HepG2 (cell line): ENCODE data around the gene PLXDC2. TPM values are rescaled to one million over a fixed set of nuclear protein-coding genes. Genes with fewer than 3 reads are reported as not detected.
A peak's percentile ranks its signal among the peaks of the same experiment; 100 is the strongest.

Experiments used
- ATAC-seq: fragments of 200-7000 bp; cut with Tn5 transposase; 3 replicates; pipeline ENCODE4 v1.9.1; 2020; ENCODE audit warnings: mild to moderate bottlenecking, moderate library complexity
- BruUV-seq: library from RNA; stranded (reverse); fragments of 400-500 nt; replicated peaks from 2 replicates; lab custom pipeline; 2021; lab: Mats Ljungman, UMichigan
- CTCF ChIA-PET: fragments of 300-600 bp; formaldehyde crosslinking; extraction: SDS; loops from one replicate; lab custom pipeline; 2021; ENCODE audit warnings: low total read pairs, inconsistent platforms, low intra/inter-chr PET ratio; lab: Yijun Ruan, JAX
- POLR2A ChIA-PET: fragments of 350-600 bp; sonication (Branson Sonifier 250); formaldehyde crosslinking; loops from one replicate; lab custom pipeline; 2020; ENCODE audit warnings: antibody characterized with exemption, inconsistent platforms; lab: Yijun Ruan, JAX
- DNase-seq: peaks from one replicate; pipeline ENCODE4 v3.0.0-alpha.2; 2015; ENCODE audit warnings: low spot score
- FAIRE-seq: peaks from 3 replicates; lab custom pipeline; 2011; peaks lifted over from hg19 to GRCh38; lab: Jason Lieb, UNC
- H2AFZ ChIP-seq: one replicate; pipeline ENCODE4 v1.6.1; 2011; ENCODE audit warnings: low read length, inconsistent platforms
- H3K27ac ChIP-seq: fragments of 300-600 bp; 3 replicates; pipeline ENCODE4 v1.8.0; 2011; ENCODE audit warnings: mixed run types, mild to moderate bottlenecking, mixed read lengths, low read length, inconsistent platforms; ENCODE audit not compliant: insufficient read depth; ENCODE audit errors: extremely low read length
- H3K27me3 ChIP-seq, 2 experiments: fragments of 200-600 bp in 1 of 2; 2 replicates in 1 of 2; 3 replicates in 1 of 2; pipeline versions ENCODE4 v1.6.0 to v1.8.0; 2011; ENCODE audit warnings: low read length in 2 of 2, mild to moderate bottlenecking in 2 of 2, moderate library complexity in 2 of 2, inconsistent platforms in 1 of 2; ENCODE audit not compliant: insufficient read depth in 2 of 2, control insufficient read depth in 1 of 2
- H3K36me3 ChIP-seq, 2 experiments: fragments of 200-600 bp in 1 of 2; replicated peaks in 1 of 2; 2 replicates in 1 of 2; 3 replicates in 1 of 2; pipeline versions ENCODE4 v1.5.1 to v1.8.0; 2011; ENCODE audit warnings: low read length in 2 of 2, inconsistent platforms in 1 of 2; ENCODE audit not compliant: insufficient read depth in 2 of 2, control insufficient read depth in 1 of 2
- H3K4me1 ChIP-seq: 2 replicates; pipeline ENCODE4 v1.5.1; 2012; ENCODE audit warnings: low read length, inconsistent platforms; ENCODE audit not compliant: insufficient read depth
- H3K4me2 ChIP-seq: 2 replicates; pipeline ENCODE4 v1.6.0; 2011; ENCODE audit warnings: low read depth, low read length, inconsistent platforms
- H3K4me3 ChIP-seq, 3 experiments: fragments of 200-600 bp in 1 of 3; sonication (generic), shearing (Covaris generic) in 1 of 3; replicated peaks in 1 of 3; 2 replicates each; pipeline ENCODE4 v1.5.1; 2011 to 2016; ENCODE audit warnings: low read length in 3 of 3, inconsistent platforms in 2 of 3, low read depth in 2 of 3, mild to moderate bottlenecking in 2 of 3, control low read depth in 1 of 3, mixed read lengths in 1 of 3; ENCODE audit not compliant: insufficient read depth in 1 of 3
- H3K79me2 ChIP-seq: one replicate; pipeline ENCODE4 v1.6.1; 2011; ENCODE audit warnings: low read length, inconsistent platforms; ENCODE audit not compliant: insufficient read depth
- H3K9ac ChIP-seq: 2 replicates; pipeline ENCODE4 v1.6.0; 2011; ENCODE audit warnings: mild to moderate bottlenecking, low read depth, low read length, inconsistent platforms; ENCODE audit not compliant: insufficient read depth
- H3K9me3 ChIP-seq: 2 replicates; pipeline ENCODE4 v1.5.1; 2012; ENCODE audit warnings: mild to moderate bottlenecking, low read length
- H4K20me1 ChIP-seq: 2 replicates; pipeline ENCODE4 v1.6.0; 2011; ENCODE audit warnings: inconsistent platforms, mild to moderate bottlenecking, low read length, moderate library complexity; ENCODE audit not compliant: insufficient read depth
- HHEX ChIP-seq: IDR thresholded peaks from 2 replicates; pipeline ENCODE4 v1.6.1; 2016; ENCODE audit warnings: control low read depth
- HOXD1 ChIP-seq: sonication (generic); formaldehyde crosslinking; IDR thresholded peaks from 2 replicates; pipeline ENCODE4 v1.5.0; 2020; ENCODE audit warnings: missing genetic modification reagents
- NFE2L2 ChIP-seq: fragments of 150-350 bp; IDR thresholded peaks from 2 replicates; pipeline ENCODE4 v1.6.1; 2014; ENCODE audit warnings: low read length
- PITX1 ChIP-seq: sonication (generic); formaldehyde crosslinking; IDR thresholded peaks from 2 replicates; pipeline ENCODE4 v1.5.1; 2020; ENCODE audit warnings: mild to moderate bottlenecking, missing genetic modification reagents
- POGZ ChIP-seq: sonication (generic); formaldehyde crosslinking; IDR thresholded peaks from 2 replicates; pipeline ENCODE4 v1.4.0; 2020; ENCODE audit warnings: mild to moderate bottlenecking, missing genetic modification reagents
- TBX2 ChIP-seq: sonication (generic); formaldehyde crosslinking; IDR thresholded peaks from 2 replicates; pipeline ENCODE4 v1.5.0; 2020; ENCODE audit warnings: missing genetic modification reagents, mild to moderate bottlenecking, borderline replicate concordance
- ZFP90 ChIP-seq: sonication (generic); formaldehyde crosslinking; IDR thresholded peaks from 2 replicates; pipeline ENCODE4 v1.8.0; 2022; ENCODE audit warnings: missing genetic modification reagents, mild to moderate bottlenecking, inconsistent platforms, borderline replicate concordance
- ZFX ChIP-seq: sonication (generic); formaldehyde crosslinking; IDR thresholded peaks from 2 replicates; pipeline ENCODE4 v1.4.0; 2020; ENCODE audit warnings: mild to moderate bottlenecking, low read depth, missing genetic modification reagents, moderate library complexity
- ZIK1 ChIP-seq: sonication (generic); formaldehyde crosslinking; IDR thresholded peaks from 2 replicates; pipeline ENCODE4 v1.5.0; 2020; ENCODE audit warnings: mild to moderate bottlenecking, low read depth, missing genetic modification reagents, borderline replicate concordance
- ZNF234 ChIP-seq: sonication (generic); formaldehyde crosslinking; conservative IDR thresholded peaks from 2 replicates; pipeline ENCODE4 v1.5.1; 2020; ENCODE audit warnings: mild to moderate bottlenecking, missing genetic modification reagents
- ZNF451 ChIP-seq: sonication (generic); formaldehyde crosslinking; IDR thresholded peaks from 2 replicates; pipeline ENCODE4 v1.5.0; 2020; ENCODE audit warnings: mild to moderate bottlenecking, missing genetic modification reagents
- ZNF615 ChIP-seq: sonication (generic); formaldehyde crosslinking; IDR thresholded peaks from 2 replicates; pipeline ENCODE4 v1.5.0; 2020; ENCODE audit warnings: mild to moderate bottlenecking, missing genetic modification reagents, borderline replicate concordance
- ZNF670 ChIP-seq: sonication (generic); formaldehyde crosslinking; IDR thresholded peaks from 2 replicates; pipeline ENCODE4 v1.8.0; 2022; ENCODE audit warnings: mild to moderate bottlenecking, missing genetic modification reagents, borderline replicate concordance
- WGBS: methylation state at CpG from one replicate; pipeline ENCODE4 v1.1.6; 2017; ENCODE audit warnings: low lambda C conversion rate; 5-methylcytosine and 5-hydroxymethylcytosine counted together
- in situ Hi-C: cut with HindIII; loops from 2 replicates; pipeline ENCODE4 v1.10.0; 2017; ENCODE audit warnings: low pct_unique_long_range_greater_than_20kb; ENCODE audit not compliant: extremely low pct_ligation_motif_present
- intact Hi-C: fragments of 100-400 bp; cut with micrococcal nuclease; formaldehyde crosslinking; loops from one replicate; pipeline ENCODE4 v1.10.0; 2022; ENCODE audit not compliant: unreplicated experiment
- polyA plus RNA-seq, 8 experiments: library from polyadenylated mRNA; depleted of rRNA in 3 of 8; stranded (reverse) in 7 of 8; unstranded in 1 of 8; fragments of >200 nt; fragmentation: Illumina TruSeq in 4 of 8; extraction: Trizol in 4 of 8; gene quantifications; 2 replicates each; pipeline versions ENCODE4 v1.2.1 to v1.2.3, GENCODE V29; 2011 to 2016; ENCODE audit warnings: low read depth in 4 of 8, missing spikeins in 1 of 8, mixed read lengths in 1 of 8; ENCODE audit not compliant: insufficient read depth in 1 of 8
- total RNA-seq, 5 experiments: library from RNA; depleted of rRNA; stranded (reverse); fragments of >200 nt; fragmentation: Illumina TruSeq; extraction: Trizol; gene quantifications; 2 replicates each; pipeline ENCODE4 v1.2.3, GENCODE V29; 2016; ENCODE audit warnings: low read depth in 1 of 5
- TF ChIP-seq, protein P1 (sequence below): sonication (generic); formaldehyde crosslinking; IDR thresholded peaks from 2 replicates; pipeline ENCODE4 v1.5.0; 2020; ENCODE audit warnings: missing genetic modification reagents, mild to moderate bottlenecking, borderline replicate concordance
- TF ChIP-seq, protein P2 (sequence below): IDR thresholded peaks from 2 replicates; pipeline ENCODE4 v1.6.1; 2016; ENCODE audit warnings: low read depth

The PLXDC2 gene
- total and polyA plus RNA-seq, 2 of the 13 experiments (the other 11 are each of a cell fraction or from before 2014, with no cell fraction given), result 2.1 to 2.4 TPM

DNA sequence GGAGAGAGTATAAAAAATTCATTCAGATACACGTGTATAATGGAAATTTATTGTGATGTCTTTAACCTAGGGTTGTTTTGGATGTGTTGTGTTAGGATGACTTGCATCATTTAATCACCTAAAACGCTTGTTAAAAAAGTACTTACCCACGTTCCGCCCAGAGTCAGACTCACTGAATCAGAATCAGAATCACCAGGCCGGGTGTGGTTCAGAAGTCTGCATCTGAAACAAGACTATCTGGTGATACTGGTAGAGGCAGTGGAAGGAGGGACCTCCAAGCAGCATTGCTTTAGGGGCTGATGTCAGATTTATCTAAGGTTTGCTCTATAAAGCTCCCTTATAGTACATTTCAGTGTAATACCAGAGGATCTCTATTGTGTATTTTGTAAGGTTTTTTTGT lies 20.5 kb upstream of the PLXDC2 start:
- Histone ChIP-seq H3K36me3 (no peaks in the 10 kb centered on the region), H3K4me3 (no peak overlapping the region), H3K9ac (no peak overlapping the region), H3K9me3 (no peaks in the 10 kb centered on the region), H2AFZ (no peak overlapping the region), H3K27me3 (no peaks in the 10 kb centered on the region), H3K4me1 (no peaks in the 10 kb centered on the region), H3K79me2 (no peaks in the 10 kb centered on the region), H3K27ac (no peak overlapping the region), H4K20me1 (no peaks in the 10 kb centered on the region), H3K4me2 (no peak overlapping the region)
- FAIRE-seq (no peak), DNase-seq (no peak), ATAC-seq (no peak)
- POLR2A ChIA-PET, result no interaction called here
- intact Hi-C loops (no loop called here), in situ Hi-C loops (loop anchor here (25.0 kb wide), 1 partner anchor 1108 kb away; no protein-coding TSS in a partner anchor)
- 52% methylated on average over 5 of the region's 5 CpGs for WGBS
- BruUV-seq, result no TSS peak
- CTCF ChIA-PET, result no interaction called here
- TF ChIP-seq NFE2L2 (0 out of 2 replicates have a peak, but pooled peaks have one; percentile 11), ZNF670 (CRISPR knock-in tag) (no peak)

DNA sequence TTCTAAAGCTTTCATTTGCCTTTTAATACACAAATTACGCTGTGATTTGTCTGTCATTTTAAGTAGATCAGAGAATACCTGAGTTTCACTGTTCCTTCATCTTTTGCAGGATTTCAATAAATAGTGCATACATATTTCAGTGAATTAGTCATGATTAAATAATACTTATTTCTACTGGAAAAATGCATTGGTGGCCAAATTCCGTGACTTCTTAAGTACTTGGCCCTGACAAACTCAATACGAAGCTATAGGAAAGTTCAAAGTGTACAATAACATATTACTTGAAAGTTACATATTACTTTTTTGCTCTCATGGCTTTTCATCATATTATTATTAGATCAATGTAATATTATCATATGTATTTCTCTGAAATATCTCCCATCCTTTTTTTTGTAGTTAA lies 16.1 kb upstream of the PLXDC2 start:
- ChIA-PET POLR2A (no interaction called here), CTCF (no interaction called here)
- Histone ChIP-seq H3K79me2 (no peaks in the 10 kb centered on the region), H3K4me3 (no peak overlapping the region), H3K27ac (no peak overlapping the region), H3K4me1 (no peaks in the 10 kb centered on the region), H2AFZ (no peak overlapping the region), H3K9me3 (peaks cover 5% of the 10 kb centered on the region; the same call in 1 of the 2 replicates), H3K9ac (no peak overlapping the region), H3K27me3 (no peaks in the 10 kb centered on the region), H3K4me2 (no peak overlapping the region), H4K20me1 (no peaks in the 10 kb centered on the region), H3K36me3 (no peaks in the 10 kb centered on the region)
- in situ Hi-C loops (no loop called here), intact Hi-C loops (no loop called here)
- ATAC-seq (no peak), FAIRE-seq (no peak), DNase-seq (no peak)
- no TSS peak for BruUV-seq
- WGBS, result 31% methylated on average over 3 of the region's 3 CpGs
- TF ChIP-seq ZNF615 (CRISPR knock-in tag) (no peak), TBX2 (CRISPR knock-in tag) (no peak), HOXD1 (CRISPR knock-in tag) (no peak), ZFX (CRISPR knock-in tag) (no peak), ZNF451 (CRISPR knock-in tag) (no peak), ZNF234 (no peak), POGZ (CRISPR knock-in tag) (no peak), PITX1 (CRISPR knock-in tag) (no peak), ZFP90 (CRISPR knock-in tag) (no peak), HHEX (CRISPR knock-in tag) (no peak), ZIK1 (CRISPR knock-in tag) (no peak)
- TF ChIP-seq, protein P1, sequence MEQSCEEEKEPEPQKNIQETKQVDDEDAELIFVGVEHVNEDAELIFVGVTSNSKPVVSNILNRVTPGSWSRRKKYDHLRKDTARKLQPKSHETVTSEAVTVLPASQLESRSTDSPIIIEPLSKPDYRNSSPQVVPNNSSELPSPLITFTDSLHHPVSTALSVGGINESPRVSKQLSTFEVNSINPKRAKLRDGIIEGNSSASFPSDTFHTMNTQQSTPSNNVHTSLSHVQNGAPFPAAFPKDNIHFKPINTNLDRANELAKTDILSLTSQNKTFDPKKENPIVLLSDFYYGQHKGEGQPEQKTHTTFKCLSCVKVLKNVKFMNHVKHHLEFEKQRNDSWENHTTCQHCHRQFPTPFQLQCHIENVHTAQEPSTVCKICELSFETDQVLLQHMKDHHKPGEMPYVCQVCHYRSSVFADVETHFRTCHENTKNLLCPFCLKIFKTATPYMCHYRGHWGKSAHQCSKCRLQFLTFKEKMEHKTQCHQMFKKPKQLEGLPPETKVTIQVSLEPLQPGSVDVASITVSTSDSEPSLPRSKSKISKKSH (CRISPR knock-in tag), result no peak
- TF ChIP-seq, protein P2, sequence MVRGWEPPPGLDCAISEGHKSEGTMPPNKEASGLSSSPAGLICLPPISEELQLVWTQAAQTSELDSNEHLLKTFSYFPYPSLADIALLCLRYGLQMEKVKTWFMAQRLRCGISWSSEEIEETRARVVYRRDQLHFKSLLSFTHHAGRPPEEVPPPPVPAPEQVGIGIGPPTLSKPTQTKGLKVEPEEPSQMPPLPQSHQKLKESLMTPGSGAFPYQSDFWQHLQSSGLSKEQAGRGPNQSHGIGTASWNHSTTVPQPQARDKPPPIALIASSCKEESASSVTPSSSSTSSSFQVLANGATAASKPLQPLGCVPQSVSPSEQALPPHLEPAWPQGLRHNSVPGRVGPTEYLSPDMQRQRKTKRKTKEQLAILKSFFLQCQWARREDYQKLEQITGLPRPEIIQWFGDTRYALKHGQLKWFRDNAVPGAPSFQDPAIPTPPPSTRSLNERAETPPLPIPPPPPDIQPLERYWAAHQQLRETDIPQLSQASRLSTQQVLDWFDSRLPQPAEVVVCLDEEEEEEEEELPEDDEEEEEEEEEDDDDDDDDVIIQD, result no peak
